GM21786 (cell line): ENCODE results near the gene NPLOC4.

ENCODE experiments used
- ATAC-seq: cut with Tn5 transposase; IDR thresholded peaks from one replicate; pipeline ENCODE4 v1.9.1; 2021; ENCODE audit not compliant: unreplicated experiment

Gene NPLOC4

DNA sequence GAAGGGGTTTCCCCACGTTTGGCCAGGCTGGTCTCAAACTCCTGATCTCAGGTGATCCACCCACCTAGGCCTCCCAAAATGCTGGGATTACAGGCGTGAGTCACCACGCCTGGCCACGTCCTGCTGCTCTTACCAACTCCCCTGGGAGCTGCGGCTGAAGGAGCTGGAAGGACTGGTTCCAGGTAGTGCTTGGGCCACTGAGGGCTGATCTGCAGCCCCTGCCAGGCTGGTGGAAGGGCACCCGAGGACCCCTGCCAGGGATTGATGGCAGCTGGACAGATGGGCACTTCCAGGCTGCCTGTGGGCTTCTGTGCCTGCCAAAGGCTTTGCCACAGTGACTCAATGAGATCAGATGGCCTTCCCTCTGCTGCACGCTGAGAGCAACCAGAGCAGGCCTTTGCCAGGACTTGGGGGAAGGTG lies 27.1 kb upstream of the NPLOC4 start:
- ATAC-seq = no peak

DNA sequence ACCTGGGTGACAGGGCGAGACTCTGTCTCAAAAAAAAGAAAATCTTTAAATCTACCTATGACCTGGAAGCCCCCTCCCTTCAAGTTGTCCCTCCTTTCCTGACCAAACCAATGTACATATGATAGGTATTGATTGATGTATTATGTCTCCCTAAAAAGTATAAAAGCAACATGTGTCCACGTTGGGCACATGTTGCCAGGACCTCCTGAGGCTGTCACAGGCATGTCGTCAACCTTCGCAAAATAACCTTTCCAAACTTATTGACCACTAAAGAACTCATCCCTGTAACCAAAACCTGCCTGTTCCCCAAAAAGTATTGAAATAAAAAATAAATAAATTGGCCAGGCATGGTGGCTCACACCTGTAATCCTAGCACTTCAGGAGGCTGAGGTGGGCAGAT lies 25.1 kb upstream of the NPLOC4 start:
- no peak for ATAC-seq

DNA sequence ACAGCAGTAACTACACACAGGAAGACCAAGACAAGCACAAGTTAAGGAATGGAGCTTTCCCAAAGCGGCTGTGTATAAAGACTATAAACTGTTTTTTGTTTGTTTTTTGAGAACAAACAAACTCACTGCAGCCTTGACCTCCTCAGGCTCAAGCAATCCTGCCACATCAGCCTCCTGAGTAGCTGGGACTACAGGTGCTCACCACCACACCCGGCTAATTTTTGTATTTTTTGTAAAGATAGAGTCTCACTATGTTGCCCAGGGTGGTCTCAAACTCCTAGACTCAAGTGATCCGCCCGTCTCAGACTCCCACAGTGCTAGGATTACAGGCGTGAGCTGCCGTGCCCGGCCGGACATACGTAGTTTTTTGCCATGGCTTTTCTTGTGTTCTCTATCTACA lies 23.5 kb upstream of the NPLOC4 start:
- no peak for ATAC-seq

DNA sequence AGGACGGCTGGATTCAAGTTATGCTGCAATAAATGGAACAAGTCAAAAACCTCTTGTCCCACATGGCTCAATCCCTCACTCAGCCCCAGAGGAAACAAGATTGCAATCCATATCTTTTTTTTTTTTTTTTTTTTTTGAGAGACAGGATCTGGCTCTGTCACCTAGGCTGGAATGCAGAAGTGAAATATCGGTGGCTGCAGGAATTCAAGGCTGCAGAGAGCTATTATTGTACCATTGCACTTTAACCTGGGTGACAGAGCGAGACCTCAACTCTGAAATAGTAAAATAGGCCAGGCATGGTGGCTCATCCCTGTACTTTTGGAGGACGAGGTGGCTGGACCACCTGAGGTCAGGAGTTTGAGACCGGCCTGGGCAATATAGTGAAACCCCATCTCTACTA lies 22.1 kb upstream of the NPLOC4 start:
- ATAC-seq = no peak

DNA sequence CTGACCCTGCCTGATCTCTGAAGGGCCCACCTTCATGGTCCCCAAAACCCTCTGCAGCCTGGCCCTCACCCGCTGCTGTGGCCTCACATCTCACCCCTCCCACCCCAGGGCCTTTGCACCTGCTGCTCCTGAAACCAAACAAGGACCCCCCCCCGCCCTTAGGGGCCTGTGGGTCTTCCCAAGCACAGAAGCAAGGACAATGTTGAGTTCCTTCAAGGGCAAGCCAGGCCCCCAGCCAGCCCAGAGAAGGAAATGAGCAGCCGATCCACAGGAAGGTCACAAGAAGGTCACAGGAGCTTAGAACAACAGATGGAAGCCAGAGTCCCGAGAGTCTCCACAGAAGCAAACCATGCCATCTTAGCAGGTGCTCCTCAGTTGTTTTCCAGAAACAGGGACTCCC lies 19.9 kb upstream of the NPLOC4 start:
- no peak for ATAC-seq

DNA sequence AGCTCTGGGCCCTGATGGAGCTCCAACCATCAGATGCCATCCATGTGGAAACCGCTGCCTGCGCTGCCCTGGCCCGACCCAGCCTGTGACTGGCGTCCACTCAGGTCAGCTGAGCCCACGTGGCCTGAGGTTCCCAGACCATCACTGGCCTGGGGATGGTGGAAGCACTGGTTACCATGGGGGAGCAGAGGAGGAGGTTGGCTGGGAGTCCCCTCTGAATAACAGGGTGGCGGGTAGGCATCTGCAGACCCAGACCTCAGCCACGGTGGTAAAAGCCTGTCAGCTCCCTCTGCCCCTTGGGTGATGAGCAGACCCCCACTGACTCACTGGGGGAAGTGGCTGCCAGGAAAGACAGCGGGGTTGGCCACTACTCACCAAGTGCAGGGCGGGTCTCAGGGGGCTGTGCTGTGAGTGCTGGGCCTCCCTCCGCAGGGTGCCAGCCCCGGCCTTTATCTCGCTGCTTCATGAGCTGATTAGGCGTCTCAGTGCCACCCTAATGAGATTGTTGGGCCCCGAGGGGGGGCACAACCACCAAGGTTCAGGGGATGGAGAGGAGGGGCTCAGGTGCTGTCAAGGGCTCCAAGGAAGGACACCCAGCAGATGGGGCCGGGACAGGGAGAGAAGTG lies 19.3 kb upstream of the NPLOC4 start, which contains the start of gene PDE6G:
Gene PDE6G (minus strand): TSS at position 425 of the 626 bp plus-strand sequence. CDS start 3,237 bp downstream, outside the sequence.
- no peak for ATAC-seq

DNA sequence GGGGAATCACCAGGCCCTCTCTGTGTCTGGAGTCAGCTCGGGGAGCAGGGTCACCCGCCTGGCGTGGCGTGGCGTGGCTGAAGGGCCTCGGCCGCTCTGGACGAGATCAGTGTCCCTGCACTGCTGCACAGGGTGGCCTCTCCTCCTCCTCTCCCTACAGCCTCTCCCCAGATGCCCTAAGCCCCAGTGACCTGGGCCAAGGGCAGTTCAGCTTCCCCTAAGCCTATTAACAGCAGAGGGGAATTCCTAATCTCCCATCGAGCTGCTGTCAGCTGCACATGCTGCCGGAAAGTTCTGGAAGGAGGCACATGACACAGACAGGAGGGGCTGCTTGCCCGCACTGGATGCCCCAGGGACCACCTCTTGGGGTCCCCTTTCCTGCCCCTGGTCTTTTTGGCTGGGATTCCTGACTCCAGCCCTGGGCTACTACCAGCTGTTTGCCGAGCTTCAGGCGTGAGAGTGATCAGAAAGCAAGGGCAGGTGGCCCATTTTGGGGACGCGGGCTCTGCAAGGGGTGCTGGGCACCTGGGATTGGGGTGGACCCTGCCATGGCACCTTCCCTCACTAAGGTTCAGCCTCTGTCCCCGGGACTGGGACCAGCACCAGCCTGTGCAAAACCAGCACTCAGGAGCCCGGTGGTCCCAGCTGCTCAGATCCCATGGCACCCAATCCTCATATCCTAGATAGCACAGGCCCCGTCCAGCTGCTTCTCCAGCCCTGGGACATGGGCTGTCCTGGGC lies 18.6 kb upstream of the NPLOC4 start:
- ATAC-seq = no peak

DNA sequence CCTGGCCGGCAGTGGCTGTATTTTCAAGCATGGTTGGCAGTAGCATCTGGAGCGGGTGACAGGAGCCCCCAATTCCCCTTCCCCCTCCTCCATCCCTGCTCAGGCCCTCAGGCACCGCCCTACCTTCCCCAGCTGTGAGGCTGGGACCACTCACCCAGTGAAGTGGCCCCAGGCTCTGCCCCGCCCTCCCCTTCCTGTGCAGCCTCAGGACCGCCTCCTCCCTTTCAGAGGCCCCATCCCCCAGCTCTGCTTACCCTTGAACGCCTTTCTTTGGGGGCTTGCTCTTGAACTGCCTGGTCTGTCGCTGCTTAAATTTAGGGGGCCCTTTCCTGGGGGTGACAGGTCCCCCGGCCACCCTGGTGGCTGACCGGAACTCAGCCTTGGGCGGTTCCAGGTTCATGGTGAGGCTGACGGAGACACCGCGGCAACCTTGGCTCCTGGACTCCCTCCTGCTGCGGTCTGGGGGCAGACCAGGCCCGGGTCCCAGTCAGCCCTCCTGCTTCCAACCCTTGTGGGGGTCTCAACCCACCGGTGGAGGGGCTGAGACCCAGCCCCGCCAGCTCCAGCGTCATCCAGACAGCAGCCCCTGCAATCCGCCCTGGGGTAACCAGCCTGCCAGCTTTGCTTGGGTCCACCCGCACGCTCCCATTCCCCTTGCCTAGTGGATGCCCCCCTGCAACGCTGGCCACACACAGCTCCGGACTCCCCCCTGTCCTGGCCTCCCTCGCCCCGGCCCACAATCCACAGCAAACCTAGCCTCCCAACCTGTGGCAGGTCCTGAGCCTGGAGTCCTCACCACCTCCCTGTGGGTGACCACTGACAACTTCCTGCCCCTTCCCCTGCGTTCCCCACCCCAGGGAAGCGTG lies 16.2 kb upstream of the NPLOC4 start:
- no peak for ATAC-seq

DNA sequence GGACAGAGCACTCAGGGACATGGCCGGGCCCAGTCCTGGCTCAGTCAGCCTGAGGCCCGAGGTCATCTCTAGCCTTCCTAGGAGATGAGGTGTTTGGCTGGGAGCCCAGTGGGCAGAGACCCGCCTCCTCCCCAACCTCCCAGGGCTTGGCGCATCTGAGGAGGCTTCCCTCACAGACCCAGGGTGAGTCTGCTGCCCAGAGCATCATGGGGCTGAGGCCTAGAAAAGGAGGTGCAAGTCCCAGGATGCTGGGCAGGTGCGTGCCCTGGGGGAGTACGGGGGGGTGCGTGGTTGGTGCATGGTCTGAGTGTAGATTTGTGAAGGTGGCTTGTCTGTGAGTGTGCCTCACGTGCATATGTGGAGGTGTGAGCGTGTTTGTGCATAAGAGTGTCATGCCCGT lies 14.8 kb upstream of the NPLOC4 start:
- no peak for ATAC-seq

DNA sequence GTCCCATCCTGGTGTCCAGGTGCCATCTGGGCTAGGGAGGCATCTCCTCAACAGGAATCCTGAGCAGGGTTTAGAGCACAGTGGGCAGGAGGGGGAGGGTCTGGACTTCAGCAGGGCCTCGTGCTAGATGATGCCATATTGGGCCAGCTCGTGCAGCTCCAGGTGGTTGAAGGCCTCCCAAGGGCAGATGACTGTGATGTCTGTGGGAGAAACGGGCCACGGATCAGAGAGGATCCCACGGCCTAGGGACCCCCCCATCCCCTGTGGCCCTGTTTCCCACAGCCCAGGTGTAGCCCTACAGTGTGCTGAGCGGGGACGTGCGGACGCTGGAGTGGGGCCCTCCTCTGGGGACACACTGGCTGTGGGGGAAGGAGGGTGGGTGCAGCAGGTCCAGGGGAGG lies 14.0 kb upstream of the NPLOC4 start:
- no peak for ATAC-seq

DNA sequence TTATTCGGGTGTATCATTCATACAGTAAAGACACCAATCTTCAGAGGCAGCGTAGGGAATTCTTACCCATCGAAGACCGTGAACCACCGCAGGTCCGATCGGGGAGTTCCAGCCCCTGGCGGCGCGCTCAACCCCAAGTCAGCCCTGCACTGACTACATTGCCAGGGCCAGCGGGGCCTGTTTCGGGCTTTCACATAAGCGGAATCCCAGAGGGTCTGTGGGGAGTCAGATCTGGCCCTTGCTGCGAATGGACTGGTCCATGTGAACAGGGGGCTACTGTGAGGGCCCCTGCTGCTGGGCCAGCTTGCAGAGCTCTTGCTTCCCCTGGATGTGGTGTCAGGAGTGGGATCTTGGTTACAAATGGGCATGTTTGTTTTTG lies 11.8 kb upstream of the NPLOC4 start:
- no peak for ATAC-seq

DNA sequence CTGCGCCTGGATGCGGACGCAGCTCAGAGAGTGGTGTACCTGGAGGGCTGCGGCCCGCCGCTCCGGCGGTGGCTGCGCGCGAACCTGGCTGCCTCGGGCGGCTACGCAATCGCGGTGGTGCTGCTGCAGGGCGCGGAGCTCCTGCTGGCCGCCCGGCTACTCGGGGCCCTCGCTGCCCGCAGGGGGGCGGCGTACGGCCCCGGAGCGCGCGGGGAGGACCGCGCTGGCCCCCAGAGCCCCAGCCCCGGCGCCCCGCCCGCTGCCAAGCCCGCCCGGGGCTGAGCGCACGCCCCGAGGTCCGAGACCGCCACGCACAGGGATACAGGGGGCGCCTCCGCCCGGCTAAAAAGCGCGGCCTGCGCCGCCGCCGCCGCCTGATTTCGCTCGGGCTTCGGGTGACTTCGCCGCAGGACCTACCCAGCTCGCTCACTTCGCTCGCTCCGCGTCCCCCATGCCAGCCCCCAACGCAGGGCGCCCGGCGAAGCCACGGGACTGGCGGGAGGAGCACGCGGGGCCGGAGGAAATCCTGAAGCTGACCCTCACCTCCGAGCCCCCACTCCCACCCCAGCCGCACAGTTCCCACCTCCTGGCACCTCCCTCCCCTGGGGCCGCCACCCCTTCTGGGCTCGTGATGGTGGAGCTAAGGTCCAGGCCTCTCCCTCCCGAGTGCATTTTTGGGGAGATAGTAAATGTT lies 11.2 kb upstream of the NPLOC4 start:
- no peak for ATAC-seq

DNA sequence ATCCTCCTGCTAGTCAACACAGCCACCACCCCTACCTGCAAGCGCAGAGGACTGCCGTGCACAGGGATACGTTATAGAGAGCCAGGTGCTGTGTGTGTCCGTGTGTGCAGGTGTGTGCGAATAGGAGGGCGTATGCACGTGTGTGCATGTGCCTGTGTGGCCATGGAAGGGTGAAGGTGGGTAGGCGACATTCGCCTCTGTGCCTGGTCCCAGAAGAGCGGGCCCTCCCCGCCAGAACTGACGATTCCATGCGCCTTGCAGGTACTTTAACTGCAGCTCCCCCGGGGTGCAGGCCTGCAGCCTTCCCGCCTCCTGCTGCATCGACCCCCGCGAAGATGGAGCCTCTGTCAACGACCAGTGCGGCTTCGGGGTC lies 10.7 kb upstream of the NPLOC4 start:
- ATAC-seq = no peak

DNA sequence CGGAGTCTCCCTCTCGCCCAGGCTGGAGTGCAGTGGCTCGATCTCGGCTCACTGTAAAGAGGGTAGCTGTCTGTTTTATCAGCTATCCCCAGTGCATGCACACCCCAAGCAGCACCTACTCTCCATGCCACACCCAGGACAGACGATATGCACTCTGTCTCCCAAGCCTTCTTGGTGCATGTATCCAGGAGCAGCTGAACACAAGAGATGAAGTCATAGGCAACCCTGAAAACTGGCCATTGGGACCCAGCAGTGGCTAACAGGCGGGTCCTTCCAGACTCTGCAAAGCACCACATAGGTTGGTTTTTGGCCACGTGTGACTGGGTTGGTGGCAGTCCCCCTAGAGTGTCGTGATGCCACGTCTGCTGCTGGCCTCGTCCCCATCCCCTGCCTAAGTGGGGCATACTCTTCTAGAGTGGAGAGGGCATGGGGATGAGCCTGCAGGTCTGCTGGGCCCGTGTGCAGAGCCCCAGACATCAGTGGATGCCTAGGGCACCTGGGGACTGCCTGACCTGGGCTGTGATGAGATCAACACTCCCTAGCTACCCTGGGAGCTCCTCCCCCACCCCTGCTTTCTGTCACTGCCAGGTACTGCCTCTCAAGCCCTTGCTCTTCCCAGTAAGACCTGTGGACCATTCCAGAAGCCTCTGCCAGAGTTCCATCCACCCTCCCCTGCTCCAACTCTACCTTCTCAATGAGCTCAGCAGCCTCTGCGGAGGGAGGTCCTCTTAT lies 10.1 kb upstream of the NPLOC4 start:
- no peak for ATAC-seq

DNA sequence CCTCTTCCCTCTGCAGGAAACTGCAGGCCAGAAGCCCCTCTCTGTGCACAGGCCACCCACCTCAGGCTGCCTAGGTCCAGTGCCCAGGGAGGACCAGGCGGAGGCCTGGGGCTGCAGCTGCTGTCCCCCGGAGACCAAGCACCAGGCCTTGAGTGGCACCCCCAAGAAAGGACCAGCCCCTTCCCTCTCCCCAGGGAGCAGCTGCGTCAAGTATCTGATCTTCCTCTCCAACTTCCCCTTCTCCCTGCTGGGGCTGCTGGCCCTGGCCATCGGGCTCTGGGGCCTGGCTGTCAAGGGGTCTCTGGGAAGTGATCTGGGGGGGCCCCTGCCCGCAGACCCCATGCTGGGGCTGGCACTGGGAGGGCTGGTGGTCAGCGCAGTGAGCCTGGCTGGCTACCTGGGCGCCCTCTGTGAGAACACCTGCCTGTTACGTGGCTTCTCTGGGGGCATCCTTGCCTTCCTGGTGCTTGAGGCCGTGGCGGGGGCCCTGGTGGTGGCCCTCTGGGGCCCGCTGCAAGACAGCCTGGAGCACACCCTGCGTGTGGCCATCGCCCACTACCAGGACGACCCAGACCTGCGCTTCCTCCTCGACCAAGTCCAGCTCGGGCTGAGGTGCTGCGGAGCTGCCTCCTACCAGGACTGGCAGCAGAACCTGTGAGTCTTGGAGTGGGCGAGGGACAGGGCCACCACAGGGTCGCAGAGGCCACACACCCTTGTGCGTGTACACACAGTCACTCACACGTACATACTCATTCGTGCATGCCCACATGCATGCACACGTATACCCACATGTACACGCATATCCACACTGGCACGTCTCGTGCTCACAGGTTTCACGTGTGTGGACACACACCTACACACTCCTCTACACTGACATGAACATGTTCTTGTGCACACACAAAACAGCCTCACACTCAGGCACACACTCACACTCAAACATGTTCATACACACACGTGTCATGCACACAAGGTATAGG lies 8.4 kb upstream of the NPLOC4 start:
- no peak for ATAC-seq

DNA sequence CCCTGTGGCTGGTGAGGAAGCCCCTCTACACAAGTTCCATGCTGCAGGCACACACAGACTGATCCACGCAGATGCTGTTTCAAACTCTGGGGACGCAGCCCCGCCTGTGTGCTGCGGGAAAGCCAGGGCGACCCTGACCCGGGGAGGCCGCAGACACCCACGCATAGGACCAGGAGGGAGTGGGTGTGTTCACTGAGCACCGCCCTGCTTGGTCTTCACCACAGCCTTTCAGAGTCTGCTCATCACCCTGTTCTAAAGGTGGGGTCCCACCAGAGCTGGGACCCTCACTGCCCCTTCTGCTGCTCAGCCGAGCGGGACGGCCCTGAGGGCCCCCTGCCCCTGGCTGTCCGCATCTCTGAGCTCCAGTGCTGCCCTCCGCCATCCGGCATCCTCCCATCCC lies 7.6 kb upstream of the NPLOC4 start:
- no peak for ATAC-seq

DNA sequence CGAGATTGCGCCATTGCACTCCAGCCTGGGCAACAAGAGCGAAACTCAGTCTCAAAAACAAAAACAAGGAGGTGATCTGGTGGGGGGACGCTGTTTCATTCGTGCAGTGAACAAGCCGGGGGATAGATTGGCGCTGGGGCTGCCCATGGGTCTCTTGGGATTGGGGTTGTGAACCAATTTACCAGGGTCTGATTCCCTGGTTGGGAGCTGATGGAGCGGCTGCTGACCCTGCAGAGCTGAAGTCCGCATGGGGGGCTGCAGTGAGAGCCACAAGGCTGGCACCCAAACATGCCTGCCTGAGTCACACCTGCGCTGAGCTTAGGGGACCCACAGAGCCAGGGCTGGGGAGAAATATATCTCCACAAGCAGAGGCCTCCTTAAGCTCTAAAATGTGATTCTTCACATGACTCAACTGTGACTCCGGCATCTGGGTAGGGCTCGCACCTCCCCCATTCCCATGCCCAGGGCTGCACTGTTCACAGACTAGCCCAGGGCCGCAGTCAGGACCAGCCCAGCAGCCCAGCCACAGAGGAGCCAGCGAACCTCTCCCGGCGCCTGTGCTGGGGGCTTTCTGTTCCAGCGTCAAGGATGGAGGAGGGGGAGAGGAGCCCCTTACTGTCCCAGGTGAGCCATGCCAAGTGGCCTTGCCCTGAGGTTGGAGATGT lies 5.0 kb upstream of the NPLOC4 start:
- ATAC-seq = no peak

DNA sequence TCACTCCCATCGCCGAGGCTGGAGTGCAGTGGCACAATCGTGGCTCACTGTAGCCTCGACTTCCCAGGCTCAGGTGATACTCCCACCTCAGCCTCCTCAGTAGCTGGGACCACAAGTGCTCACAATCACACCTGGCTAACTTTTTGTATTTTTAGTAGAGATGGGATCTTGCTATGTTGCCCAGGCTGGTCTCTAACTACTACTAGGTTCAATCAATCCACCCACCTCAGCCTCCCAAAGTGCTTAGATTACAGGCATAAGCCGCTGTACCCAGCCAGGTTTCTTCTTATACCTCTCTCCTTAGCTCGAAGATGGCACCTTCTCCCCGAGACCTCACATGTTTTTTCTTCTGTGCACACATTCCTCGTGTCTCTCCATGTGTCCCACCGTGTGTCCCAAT lies 3.1 kb upstream of the NPLOC4 start:
- no peak for ATAC-seq

DNA sequence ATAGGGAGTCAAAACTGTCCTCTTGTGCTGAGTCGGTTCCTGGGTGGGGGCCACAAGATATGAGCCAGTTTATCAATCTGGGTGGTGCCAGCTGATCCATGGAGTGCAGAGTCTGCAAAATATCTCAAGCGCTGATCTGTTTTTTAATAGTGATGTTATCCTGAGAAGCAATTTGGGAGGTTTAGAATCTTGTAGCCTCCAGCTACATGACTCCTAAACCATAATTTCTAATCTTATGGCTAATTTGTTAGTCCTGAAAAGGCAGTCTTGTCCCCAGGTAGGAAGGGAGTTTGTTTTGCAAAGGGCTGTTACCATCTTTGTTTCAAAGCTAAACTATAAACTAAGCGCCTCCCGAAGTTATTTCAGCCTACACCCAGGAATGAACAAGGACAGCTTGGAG lies 1.8 kb upstream of the NPLOC4 start:
- ATAC-seq = no peak
